ENCODE data around the gene VSTM4. TPM values are rescaled to one million over a fixed set of nuclear protein-coding genes. Genes with fewer than 3 reads are reported as not detected.

VSTM4 gene
- polyA plus RNA-seq, 1 donor (not counting 4 experiments of a cell fraction or from before 2014, with no cell fraction given): not detected

DNA sequence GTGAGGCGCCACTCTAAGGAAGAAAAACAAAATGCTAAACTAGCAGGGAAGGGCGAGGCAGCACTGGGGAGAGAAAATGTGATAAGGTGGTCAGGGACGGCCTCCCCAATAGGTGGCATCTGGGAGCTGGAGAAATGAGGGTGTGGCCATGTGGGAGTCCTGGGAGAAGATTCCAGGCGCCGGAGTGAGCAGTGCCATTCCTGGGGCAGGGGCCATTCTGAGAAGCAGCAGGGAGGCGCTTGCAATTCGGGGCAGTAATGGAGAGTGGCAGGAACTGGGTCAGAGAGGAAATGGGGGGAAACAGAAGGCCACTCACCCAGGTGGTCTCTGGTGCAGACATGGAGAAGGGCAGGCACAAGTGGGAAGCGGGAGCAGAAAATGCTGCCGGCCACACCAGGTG lies 113.9 kb downstream of the VSTM4 start:
- no peaks in the 10 kb centered on the region for H4K20me1 ChIP-seq (ENCODE audit: control insufficient read depth, extremely low read depth, insufficient read depth, low read length)
- no peak for DNase-seq (ENCODE audit: low read depth, low spot score)
- H3K9ac ChIP-seq (ENCODE audit: control insufficient read depth, extremely low read depth, insufficient read depth, low read length): no peak overlapping the region
- H3K9me3 ChIP-seq (ENCODE audit: control insufficient read depth, low read depth, low read length): no peaks in the 10 kb centered on the region
- no peak for TF ChIP-seq EZH2 (IDR thresholded peaks at IDR 0.05; ENCODE audit: low read length)
- TF ChIP-seq, protein P1, sequence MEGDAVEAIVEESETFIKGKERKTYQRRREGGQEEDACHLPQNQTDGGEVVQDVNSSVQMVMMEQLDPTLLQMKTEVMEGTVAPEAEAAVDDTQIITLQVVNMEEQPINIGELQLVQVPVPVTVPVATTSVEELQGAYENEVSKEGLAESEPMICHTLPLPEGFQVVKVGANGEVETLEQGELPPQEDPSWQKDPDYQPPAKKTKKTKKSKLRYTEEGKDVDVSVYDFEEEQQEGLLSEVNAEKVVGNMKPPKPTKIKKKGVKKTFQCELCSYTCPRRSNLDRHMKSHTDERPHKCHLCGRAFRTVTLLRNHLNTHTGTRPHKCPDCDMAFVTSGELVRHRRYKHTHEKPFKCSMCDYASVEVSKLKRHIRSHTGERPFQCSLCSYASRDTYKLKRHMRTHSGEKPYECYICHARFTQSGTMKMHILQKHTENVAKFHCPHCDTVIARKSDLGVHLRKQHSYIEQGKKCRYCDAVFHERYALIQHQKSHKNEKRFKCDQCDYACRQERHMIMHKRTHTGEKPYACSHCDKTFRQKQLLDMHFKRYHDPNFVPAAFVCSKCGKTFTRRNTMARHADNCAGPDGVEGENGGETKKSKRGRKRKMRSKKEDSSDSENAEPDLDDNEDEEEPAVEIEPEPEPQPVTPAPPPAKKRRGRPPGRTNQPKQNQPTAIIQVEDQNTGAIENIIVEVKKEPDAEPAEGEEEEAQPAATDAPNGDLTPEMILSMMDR (optimal IDR thresholded peaks at IDR 0.05 in 1 of 3, IDR thresholded peaks at IDR 0.05 in 1 of 3, conservative IDR thresholded peaks at IDR 0.05 in 1 of 3; ENCODE audit: extremely low read depth in 1 of 3, insufficient read depth in 2 of 3, low read length in 3 of 3): peak in 1 of 3 experiments; percentile 34
- no peak overlapping the region for H2AFZ ChIP-seq (ENCODE audit: control insufficient read depth, low read length)
- no peaks in the 10 kb centered on the region for H3K36me3 ChIP-seq (ENCODE audit: control insufficient read depth in 2 of 2, extremely low read depth in 1 of 2, insufficient read depth in 2 of 2, low read length in 2 of 2)
- FAIRE-seq: no peak
- H3K27ac ChIP-seq (ENCODE audit: control insufficient read depth, insufficient read depth, low read length): no peak overlapping the region
- dilution Hi-C loops (cut with MboI; ENCODE audit: extremely low pct_ligation_motif_present, low sequenced_read_pairs): no loop called here
- H3K4me3 ChIP-seq (ENCODE audit: control insufficient read depth in 2 of 3, extremely low read depth in 1 of 3, insufficient read depth in 2 of 3, low read depth in 1 of 3, low read length in 3 of 3): no peak overlapping the region
- H3K27me3 ChIP-seq (ENCODE audit: control insufficient read depth, extremely low read depth, insufficient read depth, low read length): no peaks in the 10 kb centered on the region
- no peaks in the 10 kb centered on the region for H3K79me2 ChIP-seq (ENCODE audit: control insufficient read depth, insufficient read depth, low read length)
- no peak overlapping the region for H3K4me2 ChIP-seq (ENCODE audit: control insufficient read depth, extremely low read depth, insufficient read depth, low read depth, low read length)
- H3K9me1 ChIP-seq (ENCODE audit: control insufficient read depth, extremely low read depth, insufficient read depth, low read length): no peaks in the 10 kb centered on the region
- H3K4me1 ChIP-seq (ENCODE audit: control insufficient read depth, extremely low read depth, insufficient read depth, low read length): no peaks in the 10 kb centered on the region

DNA sequence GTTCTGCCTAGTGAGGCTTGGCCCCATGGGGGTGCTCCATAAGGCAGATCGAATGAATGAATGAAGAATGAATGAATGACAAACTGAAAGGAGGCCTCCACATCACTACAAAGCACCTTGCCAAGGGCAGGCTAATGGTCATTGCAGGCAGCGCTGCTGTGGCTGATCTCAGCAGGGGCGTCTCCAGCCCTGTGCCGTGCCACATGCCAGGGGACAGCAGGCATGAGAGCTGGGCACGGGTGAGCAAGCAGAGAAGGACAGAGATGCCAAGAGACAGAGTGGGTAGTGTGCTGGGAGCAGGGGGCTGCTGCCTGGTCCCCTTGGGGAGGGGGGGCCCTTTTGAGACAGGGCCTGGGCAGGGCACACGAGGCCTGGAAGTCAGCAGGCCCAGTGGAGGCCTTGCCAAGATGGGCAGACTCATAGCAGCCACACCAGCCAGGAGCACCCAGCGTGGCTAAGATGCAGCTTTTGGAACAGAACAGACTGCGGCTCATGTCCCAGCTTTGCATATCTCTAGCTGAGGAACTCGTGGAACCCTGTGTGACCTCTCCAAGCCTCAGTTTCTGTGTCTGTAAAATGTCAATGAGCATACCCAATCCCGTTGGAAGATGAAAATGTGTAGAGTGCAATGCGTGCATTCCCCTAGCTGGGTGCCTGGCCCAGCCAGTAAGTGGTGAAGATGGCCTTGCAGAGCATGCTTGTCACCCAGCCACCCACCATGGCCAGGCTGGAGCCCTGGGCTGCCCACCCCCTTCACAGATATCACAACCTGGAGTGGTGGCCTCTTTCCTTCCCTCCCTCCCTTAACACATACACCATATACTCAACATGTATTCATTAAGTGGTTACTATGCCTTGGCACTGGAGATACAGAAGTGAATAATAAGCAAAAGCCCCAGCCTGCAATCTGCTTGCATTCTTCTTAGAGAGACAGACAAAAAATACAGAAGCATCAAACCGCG lies 114.6 kb downstream of the VSTM4 start:
- H3K9me3 ChIP-seq (ENCODE audit: control insufficient read depth, low read depth, low read length): no peaks in the 10 kb centered on the region
- no peaks in the 10 kb centered on the region for H3K36me3 ChIP-seq (ENCODE audit: control insufficient read depth in 2 of 2, extremely low read depth in 1 of 2, insufficient read depth in 2 of 2, low read length in 2 of 2)
- H3K9ac ChIP-seq (ENCODE audit: control insufficient read depth, extremely low read depth, insufficient read depth, low read length): no peak overlapping the region
- H2AFZ ChIP-seq (ENCODE audit: control insufficient read depth, low read length): no peak overlapping the region
- no peaks in the 10 kb centered on the region for H3K9me1 ChIP-seq (ENCODE audit: control insufficient read depth, extremely low read depth, insufficient read depth, low read length)
- no peak overlapping the region for H3K4me3 ChIP-seq (ENCODE audit: control insufficient read depth in 2 of 3, extremely low read depth in 1 of 3, insufficient read depth in 2 of 3, low read depth in 1 of 3, low read length in 3 of 3)
- no peaks in the 10 kb centered on the region for H3K79me2 ChIP-seq (ENCODE audit: control insufficient read depth, insufficient read depth, low read length)
- H3K4me1 ChIP-seq (ENCODE audit: control insufficient read depth, extremely low read depth, insufficient read depth, low read length): no peaks in the 10 kb centered on the region
- FAIRE-seq: no peak
- no peaks in the 10 kb centered on the region for H3K27me3 ChIP-seq (ENCODE audit: control insufficient read depth, extremely low read depth, insufficient read depth, low read length)
- DNase-seq (ENCODE audit: low read depth, low spot score): no peak
- dilution Hi-C loops (cut with MboI; ENCODE audit: extremely low pct_ligation_motif_present, low sequenced_read_pairs): no loop called here
- TF ChIP-seq, protein P1 (optimal IDR thresholded peaks at IDR 0.05 in 1 of 3, IDR thresholded peaks at IDR 0.05 in 1 of 3, conservative IDR thresholded peaks at IDR 0.05 in 1 of 3; ENCODE audit: extremely low read depth in 1 of 3, insufficient read depth in 2 of 3, low read length in 3 of 3): no peak
- no peak for TF ChIP-seq EZH2 (IDR thresholded peaks at IDR 0.05; ENCODE audit: low read length)
- no peak overlapping the region for H3K4me2 ChIP-seq (ENCODE audit: control insufficient read depth, extremely low read depth, insufficient read depth, low read depth, low read length)
- no peak overlapping the region for H3K27ac ChIP-seq (ENCODE audit: control insufficient read depth, insufficient read depth, low read length)
- H4K20me1 ChIP-seq (ENCODE audit: control insufficient read depth, extremely low read depth, insufficient read depth, low read length): no peaks in the 10 kb centered on the region
